ENCODE measurements around the gene PDE11A. TPM values are rescaled to one million over a fixed set of nuclear protein-coding genes. Genes with fewer than 3 reads are reported as not detected.

The PDE11A gene
- total RNA-seq, 1 experiment from 2014 or later = 0.61 TPM

DNA sequence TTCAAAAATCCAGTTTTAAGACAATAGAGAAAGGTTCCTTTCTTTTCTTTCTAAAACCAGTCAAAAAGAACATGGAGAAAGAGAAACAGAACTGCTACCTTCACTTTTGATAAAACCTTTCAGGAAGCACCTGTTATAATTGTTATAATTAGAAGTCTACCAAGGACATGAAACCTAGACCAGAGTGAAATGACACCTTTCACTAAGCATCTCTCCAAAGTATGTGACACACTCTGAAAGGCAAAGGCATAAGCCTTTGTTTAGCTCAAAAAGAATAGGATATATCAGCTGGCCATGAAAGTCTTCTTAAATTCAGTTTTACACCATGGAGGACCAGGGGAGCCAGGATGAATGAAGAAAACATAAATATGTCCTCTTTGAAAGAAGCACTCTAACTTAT is 20.9 kb upstream of the PDE11A start:
- Histone ChIP-seq H3K27me3 (ENCODE audit: insufficient read depth, low read length) (no peaks in the 10 kb centered on the region), H3K9me3 (ENCODE audit: control insufficient read depth in 1 of 2, insufficient read depth in 1 of 2, low read depth in 1 of 2, low read length in 2 of 2) (no peaks in the 10 kb centered on the region), H3K4me2 (ENCODE audit: low read length) (no peak overlapping the region), H3K9ac (ENCODE audit: low read length) (no peak overlapping the region), H3K9me2 (ENCODE audit: insufficient read depth) (no peaks in the 10 kb centered on the region), H4K20me1 (ENCODE audit: insufficient read depth) (no peaks in the 10 kb centered on the region), H3K4me3 (replicated peaks in 1 of 2; ENCODE audit: low read depth in 1 of 2, low read length in 2 of 2) (no peak overlapping the region), H2AFZ (ENCODE audit: low read depth, low read length, poor library complexity, severe bottlenecking) (no peak overlapping the region), H3K4me1 (ENCODE audit: control insufficient read depth in 1 of 2, insufficient read depth in 2 of 2, low read length in 2 of 2) (no peaks in the 10 kb centered on the region), H3K27ac (ENCODE audit: low read depth, low read length) (no peak overlapping the region), H3K36me3 (ENCODE audit: control insufficient read depth in 1 of 2, insufficient read depth in 2 of 2, low read length in 2 of 2) (no peaks in the 10 kb centered on the region), H3K79me2 (ENCODE audit: insufficient read depth, low read length) (no peaks in the 10 kb centered on the region)
- no TSS peak for BruUV-seq (replicated peaks)
- DNase-seq (ENCODE audit: low read depth, low spot score) = no peak
- intact Hi-C loops (cut with micrococcal nuclease) = no loop called here
- ATAC-seq = no peak
- TF ChIP-seq, protein P1, sequence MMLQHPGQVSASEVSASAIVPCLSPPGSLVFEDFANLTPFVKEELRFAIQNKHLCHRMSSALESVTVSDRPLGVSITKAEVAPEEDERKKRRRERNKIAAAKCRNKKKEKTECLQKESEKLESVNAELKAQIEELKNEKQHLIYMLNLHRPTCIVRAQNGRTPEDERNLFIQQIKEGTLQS (IDR thresholded peaks at IDR 0.05) = no peak
- TF ChIP-seq, protein P2, sequence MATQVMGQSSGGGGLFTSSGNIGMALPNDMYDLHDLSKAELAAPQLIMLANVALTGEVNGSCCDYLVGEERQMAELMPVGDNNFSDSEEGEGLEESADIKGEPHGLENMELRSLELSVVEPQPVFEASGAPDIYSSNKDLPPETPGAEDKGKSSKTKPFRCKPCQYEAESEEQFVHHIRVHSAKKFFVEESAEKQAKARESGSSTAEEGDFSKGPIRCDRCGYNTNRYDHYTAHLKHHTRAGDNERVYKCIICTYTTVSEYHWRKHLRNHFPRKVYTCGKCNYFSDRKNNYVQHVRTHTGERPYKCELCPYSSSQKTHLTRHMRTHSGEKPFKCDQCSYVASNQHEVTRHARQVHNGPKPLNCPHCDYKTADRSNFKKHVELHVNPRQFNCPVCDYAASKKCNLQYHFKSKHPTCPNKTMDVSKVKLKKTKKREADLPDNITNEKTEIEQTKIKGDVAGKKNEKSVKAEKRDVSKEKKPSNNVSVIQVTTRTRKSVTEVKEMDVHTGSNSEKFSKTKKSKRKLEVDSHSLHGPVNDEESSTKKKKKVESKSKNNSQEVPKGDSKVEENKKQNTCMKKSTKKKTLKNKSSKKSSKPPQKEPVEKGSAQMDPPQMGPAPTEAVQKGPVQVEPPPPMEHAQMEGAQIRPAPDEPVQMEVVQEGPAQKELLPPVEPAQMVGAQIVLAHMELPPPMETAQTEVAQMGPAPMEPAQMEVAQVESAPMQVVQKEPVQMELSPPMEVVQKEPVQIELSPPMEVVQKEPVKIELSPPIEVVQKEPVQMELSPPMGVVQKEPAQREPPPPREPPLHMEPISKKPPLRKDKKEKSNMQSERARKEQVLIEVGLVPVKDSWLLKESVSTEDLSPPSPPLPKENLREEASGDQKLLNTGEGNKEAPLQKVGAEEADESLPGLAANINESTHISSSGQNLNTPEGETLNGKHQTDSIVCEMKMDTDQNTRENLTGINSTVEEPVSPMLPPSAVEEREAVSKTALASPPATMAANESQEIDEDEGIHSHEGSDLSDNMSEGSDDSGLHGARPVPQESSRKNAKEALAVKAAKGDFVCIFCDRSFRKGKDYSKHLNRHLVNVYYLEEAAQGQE (IDR thresholded peaks at IDR 0.05; ENCODE audit: low read depth) = no peak
- TF ChIP-seq SIN3A (IDR thresholded peaks at IDR 0.05; ENCODE audit: low read depth) (no peak), SP1 (IDR thresholded peaks at IDR 0.05; ENCODE audit: low read depth) (no peak), ZNF274 (IDR thresholded peaks at IDR 0.05; ENCODE audit: low read depth, low read length) (no peak), ELF1 (IDR thresholded peaks at IDR 0.05; ENCODE audit: borderline replicate concordance, low read depth) (no peak), CEBPB (IDR thresholded peaks at IDR 0.05; ENCODE audit: low read depth) (no peak), FOSL1 (IDR thresholded peaks at IDR 0.05; ENCODE audit: low read depth) (no peak), CBX3 (IDR thresholded peaks at IDR 0.05; ENCODE audit: low read depth) (no peak), SRF (IDR thresholded peaks at IDR 0.05; ENCODE audit: low read depth) (no peak), EGR1 (IDR thresholded peaks at IDR 0.05; ENCODE audit: low read depth) (no peak), RAD21 (IDR thresholded peaks at IDR 0.05; ENCODE audit: low read depth) (no peak), TCF7L2 (IDR thresholded peaks at IDR 0.05; ENCODE audit: borderline replicate concordance, extremely low read depth, insufficient read depth, insufficient read length) (no peak), POLR2A (IDR thresholded peaks at IDR 0.05; ENCODE audit: borderline replicate concordance, extremely low read depth, insufficient read depth, insufficient read length) (no peak), JUND (IDR thresholded peaks at IDR 0.05) (no peak)
- TF ChIP-seq, protein P3, sequence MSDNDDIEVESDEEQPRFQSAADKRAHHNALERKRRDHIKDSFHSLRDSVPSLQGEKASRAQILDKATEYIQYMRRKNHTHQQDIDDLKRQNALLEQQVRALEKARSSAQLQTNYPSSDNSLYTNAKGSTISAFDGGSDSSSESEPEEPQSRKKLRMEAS (IDR thresholded peaks at IDR 0.05) = no peak
- TF ChIP-seq, protein P4, sequence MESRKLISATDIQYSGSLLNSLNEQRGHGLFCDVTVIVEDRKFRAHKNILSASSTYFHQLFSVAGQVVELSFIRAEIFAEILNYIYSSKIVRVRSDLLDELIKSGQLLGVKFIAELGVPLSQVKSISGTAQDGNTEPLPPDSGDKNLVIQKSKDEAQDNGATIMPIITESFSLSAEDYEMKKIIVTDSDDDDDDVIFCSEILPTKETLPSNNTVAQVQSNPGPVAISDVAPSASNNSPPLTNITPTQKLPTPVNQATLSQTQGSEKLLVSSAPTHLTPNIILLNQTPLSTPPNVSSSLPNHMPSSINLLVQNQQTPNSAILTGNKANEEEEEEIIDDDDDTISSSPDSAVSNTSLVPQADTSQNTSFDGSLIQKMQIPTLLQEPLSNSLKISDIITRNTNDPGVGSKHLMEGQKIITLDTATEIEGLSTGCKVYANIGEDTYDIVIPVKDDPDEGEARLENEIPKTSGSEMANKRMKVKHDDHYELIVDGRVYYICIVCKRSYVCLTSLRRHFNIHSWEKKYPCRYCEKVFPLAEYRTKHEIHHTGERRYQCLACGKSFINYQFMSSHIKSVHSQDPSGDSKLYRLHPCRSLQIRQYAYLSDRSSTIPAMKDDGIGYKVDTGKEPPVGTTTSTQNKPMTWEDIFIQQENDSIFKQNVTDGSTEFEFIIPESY (IDR thresholded peaks at IDR 0.05; ENCODE audit: extremely low read depth, insufficient replicate concordance, low read length) = no peak
- TF ChIP-seq, protein P5, sequence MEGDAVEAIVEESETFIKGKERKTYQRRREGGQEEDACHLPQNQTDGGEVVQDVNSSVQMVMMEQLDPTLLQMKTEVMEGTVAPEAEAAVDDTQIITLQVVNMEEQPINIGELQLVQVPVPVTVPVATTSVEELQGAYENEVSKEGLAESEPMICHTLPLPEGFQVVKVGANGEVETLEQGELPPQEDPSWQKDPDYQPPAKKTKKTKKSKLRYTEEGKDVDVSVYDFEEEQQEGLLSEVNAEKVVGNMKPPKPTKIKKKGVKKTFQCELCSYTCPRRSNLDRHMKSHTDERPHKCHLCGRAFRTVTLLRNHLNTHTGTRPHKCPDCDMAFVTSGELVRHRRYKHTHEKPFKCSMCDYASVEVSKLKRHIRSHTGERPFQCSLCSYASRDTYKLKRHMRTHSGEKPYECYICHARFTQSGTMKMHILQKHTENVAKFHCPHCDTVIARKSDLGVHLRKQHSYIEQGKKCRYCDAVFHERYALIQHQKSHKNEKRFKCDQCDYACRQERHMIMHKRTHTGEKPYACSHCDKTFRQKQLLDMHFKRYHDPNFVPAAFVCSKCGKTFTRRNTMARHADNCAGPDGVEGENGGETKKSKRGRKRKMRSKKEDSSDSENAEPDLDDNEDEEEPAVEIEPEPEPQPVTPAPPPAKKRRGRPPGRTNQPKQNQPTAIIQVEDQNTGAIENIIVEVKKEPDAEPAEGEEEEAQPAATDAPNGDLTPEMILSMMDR (IDR thresholded peaks at IDR 0.05 in 2 of 3, conservative IDR thresholded peaks at IDR 0.05 in 1 of 3; ENCODE audit: borderline replicate concordance in 1 of 3, insufficient read depth in 1 of 3, low read depth in 2 of 3, low read length in 2 of 3) = no peak
- CTCF ChIA-PET = no interaction called here
- POLR2A ChIA-PET = no interaction called here
- RAD21 ChIA-PET (ENCODE audit: low non-redundant PET in 1 of 2, low total read pairs in 2 of 2, uncharacterized antibody in 2 of 2, unreplicated experiment in 2 of 2) = no interaction called here
